ENCODE data around the gene CREB3L1. TPM values are rescaled to one million over a fixed set of nuclear protein-coding genes. Genes with fewer than 3 reads are reported as not detected.
"Not testable (repeated sequence)": the region's sequence is repeated elsewhere in the genome, so short reads cannot be mapped to it uniquely, and the experiment has no call there.

CREB3L1 gene
- total RNA-seq, 1 experiment from 2014 or later = not detected

DNA sequence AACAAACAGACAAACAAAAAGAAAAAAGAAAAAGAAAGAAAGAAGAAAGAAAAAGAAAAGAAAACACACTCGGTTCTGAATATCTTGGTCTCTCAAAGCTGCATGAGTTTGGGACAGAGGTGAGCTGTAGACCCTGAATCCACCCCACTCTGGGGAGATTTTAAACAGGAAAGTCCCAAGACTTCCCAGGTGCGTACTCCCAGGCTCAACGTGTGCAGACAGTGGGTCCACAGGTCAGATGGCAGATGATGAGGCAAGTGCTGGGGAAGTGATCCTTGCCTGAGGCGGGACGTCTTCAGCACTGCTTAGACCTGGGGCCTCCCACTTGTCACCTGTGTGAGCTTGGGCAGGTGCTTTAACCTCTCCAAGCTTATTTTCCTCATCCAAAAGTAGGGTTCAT lies 9.3 kb downstream of the CREB3L1 start:
- in situ Hi-C loops (cut with HindIII; ENCODE audit: low pct_unique_long_range_greater_than_20kb, low sequenced_read_pairs) = no loop called here

GRCh38 chr11:46288451-46288850 lies 11.0 kb downstream of the CREB3L1 start:
- DNase-seq (ENCODE audit: low read depth, low spot score) = no peak
- in situ Hi-C loops (cut with HindIII; ENCODE audit: low pct_unique_long_range_greater_than_20kb, low sequenced_read_pairs) = no loop called here

More for the DNA sequence above, 9.3 kb downstream of the CREB3L1 start:
- DNase-seq (ENCODE audit: low read depth, low spot score) = no peak

- in situ Hi-C loops (cut with HindIII; ENCODE audit: low pct_unique_long_range_greater_than_20kb, low sequenced_read_pairs) = no loop called here
- DNase-seq (ENCODE audit: low read depth, low spot score) = no peak
Observed at GRCh38 chr11:46290011-46290410, 12.5 kb downstream of the CREB3L1 start.

- in situ Hi-C loops (cut with HindIII; ENCODE audit: low pct_unique_long_range_greater_than_20kb, low sequenced_read_pairs) = no loop called here
- DNase-seq (ENCODE audit: low read depth, low spot score) = peak; percentile 36
Observed at GRCh38 chr11:46290598-46291309, 13.3 kb downstream of the CREB3L1 start.

- in situ Hi-C loops (cut with HindIII; ENCODE audit: low pct_unique_long_range_greater_than_20kb, low sequenced_read_pairs) = no loop called here
- DNase-seq (ENCODE audit: low read depth, low spot score) = no peak
Observed at GRCh38 chr11:46291441-46292150, 14.1 kb downstream of the CREB3L1 start.

DNA sequence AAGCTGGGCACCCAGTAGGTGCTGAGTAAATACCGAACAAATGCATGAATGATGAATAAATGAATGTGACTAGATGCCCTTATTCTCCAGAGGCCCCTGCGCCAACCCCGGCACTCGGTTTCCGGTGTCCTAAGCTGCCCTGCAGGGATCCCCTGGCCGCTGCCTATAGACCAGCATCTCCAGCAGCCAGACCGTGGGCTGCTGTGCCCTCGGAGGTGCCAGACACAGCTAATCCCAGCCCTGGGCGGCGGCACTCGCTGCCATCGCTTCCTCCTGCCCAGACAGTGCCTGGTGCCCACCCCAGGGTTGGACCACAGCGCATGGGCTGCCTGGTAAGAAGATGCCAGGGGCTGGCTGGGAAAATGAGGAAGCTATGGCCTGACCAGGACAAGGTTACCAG lies 15.6 kb downstream of the CREB3L1 start:
- no peak for DNase-seq (ENCODE audit: low read depth, low spot score)
- in situ Hi-C loops (cut with HindIII; ENCODE audit: low pct_unique_long_range_greater_than_20kb, low sequenced_read_pairs) = no loop called here

DNA sequence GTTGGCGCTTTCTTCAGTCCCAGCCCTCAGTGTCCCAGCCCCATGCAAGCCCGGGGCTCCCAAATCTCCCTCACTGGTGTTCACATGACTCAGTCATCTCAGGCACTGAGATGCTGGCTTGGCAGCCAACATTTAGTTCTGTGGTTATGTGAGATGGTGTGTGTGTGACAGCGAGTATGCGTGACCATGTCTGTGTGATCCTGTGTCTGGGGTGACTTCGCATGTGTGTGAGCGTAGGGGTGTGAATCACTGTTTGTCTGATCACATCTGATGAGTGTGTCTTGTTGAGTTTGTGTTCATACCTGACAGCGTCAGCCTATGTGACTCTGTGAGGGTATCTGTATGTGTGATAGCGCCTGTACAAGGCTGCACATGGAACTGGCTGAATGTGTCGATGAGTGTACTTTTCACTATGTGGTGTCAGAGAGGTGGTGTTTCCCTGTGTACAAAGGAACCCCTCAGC lies 16.2 kb downstream of the CREB3L1 start:
- no peak for DNase-seq (ENCODE audit: low read depth, low spot score)
- in situ Hi-C loops (cut with HindIII; ENCODE audit: low pct_unique_long_range_greater_than_20kb, low sequenced_read_pairs) = no loop called here

GRCh38 chr11:46294365-46295309 lies 17.2 kb downstream of the CREB3L1 start:
- no peak for DNase-seq (ENCODE audit: low read depth, low spot score)
- in situ Hi-C loops (cut with HindIII; ENCODE audit: low pct_unique_long_range_greater_than_20kb, low sequenced_read_pairs) = no loop called here

- DNase-seq (ENCODE audit: low read depth, low spot score) = peak; percentile 77
- in situ Hi-C loops (cut with HindIII; ENCODE audit: low pct_unique_long_range_greater_than_20kb, low sequenced_read_pairs) = no loop called here
Observed at GRCh38 chr11:46295312-46296058, 18.0 kb downstream of the CREB3L1 start.

DNA sequence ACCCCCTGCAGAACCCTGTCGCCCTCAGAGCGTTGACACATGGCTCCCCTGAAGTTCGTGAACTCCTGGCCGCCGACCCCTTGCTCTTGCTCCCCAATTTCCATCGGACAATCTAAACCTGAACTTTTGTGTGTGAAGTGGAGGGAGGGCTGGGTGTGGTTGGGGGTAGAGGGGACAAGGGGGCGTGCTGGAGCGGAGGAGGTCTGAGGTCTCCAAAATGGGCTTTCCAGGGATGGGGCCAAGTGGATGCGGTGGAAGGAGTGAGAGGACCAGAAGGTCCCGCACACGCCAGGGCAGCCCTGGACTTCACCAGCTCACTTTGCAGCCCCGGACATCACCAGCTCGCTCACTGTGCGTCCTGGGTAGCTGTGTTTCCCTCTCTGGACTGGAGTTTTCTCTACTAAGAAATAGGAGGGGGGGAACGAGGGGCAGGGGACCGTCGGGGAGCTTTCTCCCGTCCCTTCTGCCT lies 18.6 kb downstream of the CREB3L1 start:
- no peak for DNase-seq (ENCODE audit: low read depth, low spot score)
- in situ Hi-C loops (cut with HindIII; ENCODE audit: low pct_unique_long_range_greater_than_20kb, low sequenced_read_pairs) = no loop called here

DNA sequence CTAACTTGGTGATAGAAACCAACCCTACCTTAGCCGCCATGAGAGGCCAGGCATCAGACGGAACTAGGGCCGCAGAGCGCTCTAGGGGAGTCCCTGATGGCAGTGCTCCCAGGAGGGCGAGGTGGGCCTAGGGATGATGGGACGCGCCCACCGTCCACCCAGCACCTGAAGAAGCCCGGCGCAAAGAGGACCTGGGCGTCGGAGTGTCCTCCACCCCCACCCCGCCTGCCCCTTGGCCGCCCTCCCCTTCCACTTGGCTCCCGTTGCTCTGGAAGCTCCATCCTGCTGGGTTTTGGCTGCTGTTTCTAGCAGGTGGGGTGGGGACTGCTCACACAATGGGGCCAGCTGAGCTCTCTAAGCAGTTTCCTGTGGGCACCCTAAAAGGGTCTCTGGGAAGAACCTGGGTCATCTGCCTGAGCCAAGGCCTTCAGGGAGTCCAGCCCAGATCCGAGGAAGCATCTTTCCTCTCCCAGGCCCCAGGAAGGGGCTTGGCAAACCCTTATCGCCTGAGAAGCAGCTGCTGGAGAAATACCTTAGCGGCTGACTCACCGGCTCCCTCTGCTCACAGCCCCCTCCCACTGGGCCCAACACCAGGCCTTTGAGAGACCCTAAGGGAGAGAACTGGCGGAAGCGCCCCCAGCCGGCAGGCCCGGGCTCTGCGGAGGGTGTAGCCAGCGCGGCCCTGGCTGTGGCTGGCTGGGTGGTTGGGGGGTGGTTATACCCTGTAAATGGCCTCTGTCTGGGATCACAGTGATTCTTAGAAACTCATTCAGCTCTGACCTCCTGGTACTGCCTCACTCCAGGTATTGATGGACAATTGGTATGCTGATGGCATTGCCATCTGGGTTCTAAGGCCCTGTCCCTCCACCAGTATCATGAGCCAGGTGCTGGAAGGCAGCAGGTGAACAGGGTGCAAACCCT lies 19.3 kb downstream of the CREB3L1 start:
- DNase-seq (ENCODE audit: low read depth, low spot score) = no peak
- in situ Hi-C loops (cut with HindIII; ENCODE audit: low pct_unique_long_range_greater_than_20kb, low sequenced_read_pairs) = no loop called here

DNA sequence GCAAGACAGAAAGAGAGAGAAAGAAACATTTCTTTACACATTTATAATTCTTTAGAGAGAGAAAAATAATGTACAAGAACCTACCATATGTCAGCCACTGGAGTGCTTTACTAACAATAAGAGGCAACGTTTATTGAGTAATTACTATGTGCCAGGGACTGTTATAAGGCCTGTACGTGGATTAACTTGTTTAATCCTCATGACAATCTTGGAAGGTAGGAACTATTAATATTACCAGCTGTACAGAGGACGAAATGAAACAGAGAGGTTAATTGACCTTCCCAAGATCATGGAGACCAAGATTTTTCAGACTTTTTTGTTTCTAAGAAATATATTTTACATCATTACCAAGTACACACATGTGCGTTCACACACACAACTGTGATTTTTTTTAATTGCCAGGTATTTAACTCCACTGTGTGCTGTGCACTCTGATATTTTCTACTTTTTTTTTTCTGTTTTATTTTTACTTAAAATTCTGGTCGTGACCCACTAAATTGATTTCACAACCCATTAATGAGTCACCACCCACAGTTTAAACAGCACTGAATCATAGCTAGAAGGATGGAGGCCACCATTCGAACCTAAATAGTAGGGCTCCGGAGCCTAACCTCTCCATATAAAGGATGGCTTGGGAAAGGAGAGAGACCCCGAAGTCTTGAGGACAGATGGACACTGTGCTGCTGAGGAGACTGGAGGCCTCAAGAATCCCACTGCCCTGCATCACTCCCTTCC lies 21.4 kb downstream of the CREB3L1 start:
- DNase-seq (ENCODE audit: low read depth, low spot score) = no peak
- in situ Hi-C loops (cut with HindIII; ENCODE audit: low pct_unique_long_range_greater_than_20kb, low sequenced_read_pairs) = no loop called here

DNA sequence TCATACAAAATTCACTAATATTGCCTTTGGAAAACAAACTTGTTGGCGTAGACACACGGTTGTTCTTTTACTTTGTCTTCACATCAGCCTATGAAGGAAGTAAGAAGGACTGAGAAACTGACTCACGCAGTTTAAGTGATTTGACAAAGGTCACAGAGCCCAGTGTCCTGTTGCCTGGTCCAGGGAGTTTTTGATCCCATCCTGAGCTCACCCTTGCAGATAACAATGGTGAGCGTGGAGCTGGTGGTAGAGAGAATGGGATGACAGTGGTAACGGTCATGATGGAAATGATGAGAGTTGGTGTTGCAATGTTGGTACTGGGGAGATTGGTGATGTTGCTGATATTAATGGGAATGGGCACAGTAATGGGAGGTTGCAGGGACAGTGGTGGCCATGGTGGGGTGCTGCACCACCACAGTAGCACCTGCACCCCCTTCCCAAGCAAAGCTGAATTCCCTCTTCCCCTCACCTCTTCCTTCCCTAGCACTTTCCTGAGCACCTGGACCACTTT lies 22.0 kb downstream of the CREB3L1 start:
- no peak for DNase-seq (ENCODE audit: low read depth, low spot score)
- in situ Hi-C loops (cut with HindIII; ENCODE audit: low pct_unique_long_range_greater_than_20kb, low sequenced_read_pairs) = no loop called here

- no peak for DNase-seq (ENCODE audit: low read depth, low spot score)
- in situ Hi-C loops (cut with HindIII; ENCODE audit: low pct_unique_long_range_greater_than_20kb, low sequenced_read_pairs) = no loop called here
Observed at GRCh38 chr11:46300270-46300669, 22.8 kb downstream of the CREB3L1 start.

DNA sequence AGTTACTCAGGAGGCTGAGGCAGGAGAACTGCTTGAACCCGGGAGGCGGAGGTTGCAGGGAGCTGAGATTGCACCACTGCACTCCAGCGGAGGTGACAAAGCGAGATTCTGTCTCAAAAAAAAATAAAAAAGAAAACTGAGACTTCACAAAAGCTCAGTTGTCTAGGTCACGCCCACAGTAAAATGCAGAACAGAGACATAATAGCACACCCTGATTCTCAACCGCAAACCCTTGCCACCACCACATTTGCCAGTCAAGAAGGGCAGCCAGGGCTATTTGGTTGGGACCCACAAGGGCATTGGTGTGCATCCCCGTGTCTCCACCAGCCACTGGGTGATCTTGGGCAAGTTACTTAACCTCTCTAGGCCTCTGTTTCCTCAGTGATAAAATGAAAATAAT lies 25.4 kb downstream of the CREB3L1 start:
- DNase-seq (ENCODE audit: low read depth, low spot score) = no peak
- in situ Hi-C loops (cut with HindIII; ENCODE audit: low pct_unique_long_range_greater_than_20kb, low sequenced_read_pairs) = no loop called here

DNA sequence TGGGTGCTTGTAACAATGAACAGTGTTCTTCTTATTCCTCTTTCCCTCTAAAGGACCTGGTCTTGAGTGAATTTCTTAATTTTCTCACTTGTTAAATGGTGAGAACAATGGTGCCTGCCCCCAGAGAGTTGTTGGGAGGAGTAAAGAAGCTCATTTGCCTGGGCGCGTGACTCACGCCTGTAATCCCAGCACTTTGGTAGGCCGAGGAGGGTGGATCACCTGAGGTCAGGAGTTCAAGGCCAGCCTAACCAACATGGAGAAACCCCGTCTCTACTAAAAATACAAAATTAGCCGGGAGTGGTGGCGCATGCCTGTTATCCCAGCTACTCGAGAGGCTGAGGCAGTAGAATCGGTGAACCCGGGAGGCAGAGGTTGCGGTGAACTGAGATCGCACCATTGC lies 26.6 kb downstream of the CREB3L1 start:
- DNase-seq (ENCODE audit: low read depth, low spot score); in situ Hi-C loops (cut with HindIII; ENCODE audit: low pct_unique_long_range_greater_than_20kb, low sequenced_read_pairs): not testable (repeated sequence)
